Vagina (tissue), 2 donors: ENCODE results near the gene PHOX2B. TPM values are rescaled to one million over a fixed set of nuclear protein-coding genes. Genes with fewer than 3 reads are reported as not detected.

Experiments
- DNase-seq, 2 donors: peaks; one replicate each; pipeline ENCODE4 v3.0.0-alpha.2; 2017; ENCODE audit errors: extremely low spot score in 2 of 2
- H3K27ac ChIP-seq: fragments of 200-600 bp; sonication (generic); one replicate; pipeline ENCODE4 v1.5.1; 2019
- H3K27me3 ChIP-seq: fragments of 200-600 bp; sonication (generic); one replicate; pipeline ENCODE4 v1.5.1; 2019
- H3K36me3 ChIP-seq, 2 donors: fragments of 200-600 bp; sonication (generic); one replicate each; pipeline ENCODE4 v1.5.1; 2017 to 2019
- H3K4me1 ChIP-seq: fragments of 200-600 bp; sonication (generic); one replicate; pipeline ENCODE4 v1.5.1; 2019
- H3K4me3 ChIP-seq, 2 donors: fragments of 200-600 bp; sonication (generic); 1 replicate in 1 of 2; 2 replicates in 1 of 2; pipeline ENCODE4 v1.5.1; 2016 to 2019
- H3K9me3 ChIP-seq: fragments of 200-600 bp; sonication (generic); one replicate; pipeline ENCODE4 v1.5.1; 2019
- CTCF ChIP-seq, 3 experiments: fragments of 450-650 bp in 2 of 3; fragments of 200-600 bp in 1 of 3; sonication (generic) in 1 of 3; IDR thresholded peaks; one replicate each; pipeline ENCODE4 v1.5.1; 2017 to 2019; ENCODE audit warnings: antibody characterized with exemption in 3 of 3, mild to moderate bottlenecking in 2 of 3, moderate library complexity in 2 of 3
- POLR2A ChIP-seq, 2 donors: fragments of 450-650 bp; IDR thresholded peaks; one replicate each; pipeline ENCODE4 v1.6.1; 2017; ENCODE audit warnings: antibody characterized with exemption in 2 of 2, mild to moderate bottlenecking in 2 of 2, moderate library complexity in 2 of 2
- POLR2AphosphoS5 ChIP-seq, 2 donors: sonication (generic); formaldehyde crosslinking; IDR thresholded peaks; one replicate each; pipeline ENCODE4 v1.9.0; 2017; ENCODE audit warnings: antibody characterized with exemption in 2 of 2, mild to moderate bottlenecking in 2 of 2, low read depth in 1 of 2; ENCODE audit not compliant: insufficient read depth in 1 of 2
- intact Hi-C: fragments of 100-400 bp; cut with DNase I; formaldehyde crosslinking; loops from one replicate; pipeline ENCODE4 v1.15.1; 2023
- total RNA-seq: library from RNA; depleted of rRNA; stranded (reverse); fragments of >200 nt; gene quantifications from one replicate; pipeline ENCODE4 v1.2.3, GENCODE V29; 2016

The PHOX2B gene
- total RNA-seq, 1 donor from 2014 or later: 0.49 TPM

GRCh38 chr4:41751449-41752061 is 3.0 kb upstream of the PHOX2B start:
- no peak overlapping the region for H3K27ac ChIP-seq
- no peak for DNase-seq
- H3K9me3 ChIP-seq: no peaks in the 10 kb centered on the region
- no peaks in the 10 kb centered on the region for H3K36me3 ChIP-seq
- TF ChIP-seq POLR2A (IDR thresholded peaks at IDR 0.05) (no peak), CTCF (IDR thresholded peaks at IDR 0.05) (no peak), POLR2AphosphoS5 (IDR thresholded peaks at IDR 0.05; ENCODE audit: insufficient read depth in 1 of 2, low read depth in 1 of 2) (no peak)
- no peak overlapping the region for H3K4me3 ChIP-seq
- H3K4me1 ChIP-seq: peaks cover 10% of the 10 kb centered on the region
- H3K27me3 ChIP-seq: peaks cover 11% of the 10 kb centered on the region
- intact Hi-C loops: no loop called here

- H3K27me3 ChIP-seq: peaks cover 11% of the 10 kb centered on the region
These were observed 2.3 kb upstream of the PHOX2B start for GRCh38 chr4:41750626-41751448.

GRCh38 chr4:41750121-41750625 is 1.6 kb upstream of the PHOX2B start:
- H3K4me1 ChIP-seq: peaks cover 11% of the 10 kb centered on the region
- H3K27ac ChIP-seq: no peak overlapping the region
- no peak for DNase-seq
- H3K36me3 ChIP-seq: no peaks in the 10 kb centered on the region
- H3K9me3 ChIP-seq: no peaks in the 10 kb centered on the region
- H3K27me3 ChIP-seq: peaks cover 11% of the 10 kb centered on the region
- intact Hi-C loops: no loop called here
- TF ChIP-seq CTCF (IDR thresholded peaks at IDR 0.05): no peak
- TF ChIP-seq POLR2A (IDR thresholded peaks at IDR 0.05): no peak
- TF ChIP-seq POLR2AphosphoS5 (IDR thresholded peaks at IDR 0.05; ENCODE audit: insufficient read depth in 1 of 2, low read depth in 1 of 2): no peak
- no peak overlapping the region for H3K4me3 ChIP-seq

More at GRCh38 chr4:41750626-41751448, 2.3 kb upstream of the PHOX2B start:
- H3K4me1 ChIP-seq: peaks cover 11% of the 10 kb centered on the region
- DNase-seq: no peak
- H3K36me3 ChIP-seq: no peaks in the 10 kb centered on the region
- TF ChIP-seq CTCF (IDR thresholded peaks at IDR 0.05): no peak
- no peak for TF ChIP-seq POLR2AphosphoS5 (IDR thresholded peaks at IDR 0.05; ENCODE audit: insufficient read depth in 1 of 2, low read depth in 1 of 2)
- TF ChIP-seq POLR2A (IDR thresholded peaks at IDR 0.05): no peak
- no peak overlapping the region for H3K27ac ChIP-seq
- no peaks in the 10 kb centered on the region for H3K9me3 ChIP-seq
- H3K4me3 ChIP-seq: no peak overlapping the region
- intact Hi-C loops: no loop called here

GRCh38 chr4:41749631-41750039 is 1.1 kb upstream of the PHOX2B start:
- H3K4me1 ChIP-seq: peaks cover 11% of the 10 kb centered on the region
- no peak overlapping the region for H3K27ac ChIP-seq
- H3K36me3 ChIP-seq: no peaks in the 10 kb centered on the region
- DNase-seq: no peak
- TF ChIP-seq POLR2A (IDR thresholded peaks at IDR 0.05) (no peak), CTCF (IDR thresholded peaks at IDR 0.05) (no peak), POLR2AphosphoS5 (IDR thresholded peaks at IDR 0.05; ENCODE audit: insufficient read depth in 1 of 2, low read depth in 1 of 2) (no peak)
- H3K9me3 ChIP-seq: no peaks in the 10 kb centered on the region
- intact Hi-C loops: no loop called here
- H3K4me3 ChIP-seq: no peak overlapping the region
- peaks cover 11% of the 10 kb centered on the region for H3K27me3 ChIP-seq
